Measurements from ENCODE around the gene F11R.

Gene F11R

GRCh38 chr1:160975026-160975425 is 45.9 kb downstream of the F11R start:
- TF ChIP-seq CTCF (IDR thresholded peaks at IDR 0.05; ENCODE audit: low read length, missing control alignments): no peak
- no peak overlapping the region for H3K4me3 ChIP-seq (replicated peaks; ENCODE audit: low read depth, low read length)

GRCh38 chr1:160973491-160973890 is 47.5 kb downstream of the F11R start:
- TF ChIP-seq CTCF (IDR thresholded peaks at IDR 0.05; ENCODE audit: low read length, missing control alignments): no peak
- H3K4me3 ChIP-seq (replicated peaks; ENCODE audit: low read depth, low read length): no peak overlapping the region
- DNase-seq (ENCODE audit: low read depth): no peak

More at GRCh38 chr1:160975026-160975425, 45.9 kb downstream of the F11R start:
- DNase-seq (ENCODE audit: low read depth): no peak

GRCh38 chr1:160972939-160973338 is 48.0 kb downstream of the F11R start:
- H3K4me3 ChIP-seq (replicated peaks; ENCODE audit: low read depth, low read length): no peak overlapping the region
- no peak for TF ChIP-seq CTCF (IDR thresholded peaks at IDR 0.05; ENCODE audit: low read length, missing control alignments)
- DNase-seq (ENCODE audit: low read depth): no peak

GRCh38 chr1:160971618-160972056 is 49.3 kb downstream of the F11R start:
- no peak for DNase-seq (ENCODE audit: low read depth)
- H3K4me3 ChIP-seq (replicated peaks; ENCODE audit: low read depth, low read length): no peak overlapping the region
- no peak for TF ChIP-seq CTCF (IDR thresholded peaks at IDR 0.05; ENCODE audit: low read length, missing control alignments)

GRCh38 chr1:160963521-160963920 is 57.4 kb downstream of the F11R start:
- TF ChIP-seq CTCF (IDR thresholded peaks at IDR 0.05; ENCODE audit: low read length, missing control alignments): no peak
- no peak overlapping the region for H3K4me3 ChIP-seq (replicated peaks; ENCODE audit: low read depth, low read length)
- no peak for DNase-seq (ENCODE audit: low read depth)

- no peak overlapping the region for H3K4me3 ChIP-seq (replicated peaks; ENCODE audit: low read depth, low read length)
- TF ChIP-seq CTCF (IDR thresholded peaks at IDR 0.05; ENCODE audit: low read length, missing control alignments): no peak
These were observed 59.5 kb downstream of the F11R start for GRCh38 chr1:160961419-160961818.

GRCh38 chr1:160956966-160957365 is 64.0 kb downstream of the F11R start:
- H3K4me3 ChIP-seq (replicated peaks; ENCODE audit: low read depth, low read length): no peak overlapping the region
- DNase-seq (ENCODE audit: low read depth): no peak
- no peak for TF ChIP-seq CTCF (IDR thresholded peaks at IDR 0.05; ENCODE audit: low read length, missing control alignments)

More at GRCh38 chr1:160961419-160961818, 59.5 kb downstream of the F11R start:
- no peak for DNase-seq (ENCODE audit: low read depth)

All from fibroblast of pulmonary artery (primary cell).